Naive thymus-derived CD8-positive, alpha-beta T cell (primary cell): ENCODE results near the gene MAGI2. TPM values are rescaled to one million over a fixed set of nuclear protein-coding genes. Genes with fewer than 3 reads are reported as not detected.

ENCODE experiments used
- ATAC-seq, 2 donors: fragments of 150-1000 bp; cut with Tn5 transposase in 1 of 2; sonication (Bioruptor Pico), chemical (Tn5 transposase) in 1 of 2; 1 replicate in 1 of 2; 2 replicates in 1 of 2; pipeline ENCODE4 v1.10.0; 2021; ENCODE audit warnings: mild to moderate bottlenecking in 2 of 2, moderate library complexity in 2 of 2
- POLR2A ChIA-PET: fragments of 350-600 bp; sonication (Branson Sonifier 250); formaldehyde crosslinking; loops from one replicate; lab custom pipeline; 2021; ENCODE audit warnings: antibody characterized with exemption; lab: Charles Lee
- DNase-seq, 10 donors: peaks; one replicate each; pipeline versions ENCODE4 v3.0.0 to v3.0.0-alpha.2; 2020 to 2022
- H3K27ac Mint-ChIP-seq, 10 donors: one replicate each; pipeline ENCODE4 v1.8.0; 2020 to 2022; ENCODE audit warnings: mild to moderate bottlenecking in 10 of 10, mixed read lengths in 10 of 10, moderate library complexity in 4 of 10, inconsistent platforms in 1 of 10
- H3K27me3 Mint-ChIP-seq, 5 donors: one replicate each; pipeline ENCODE4 v1.8.0; 2021 to 2022; ENCODE audit warnings: mixed read lengths in 5 of 5
- H3K36me3 Mint-ChIP-seq, 3 donors: one replicate each; pipeline ENCODE4 v1.8.0; 2020 to 2022; ENCODE audit warnings: mixed read lengths in 3 of 3, mild to moderate bottlenecking in 2 of 3, inconsistent platforms in 1 of 3
- H3K4me1 Mint-ChIP-seq, 4 donors: one replicate each; pipeline ENCODE4 v1.8.0; 2021 to 2022; ENCODE audit warnings: mixed read lengths in 4 of 4
- H3K4me3 Mint-ChIP-seq, 10 donors: one replicate each; pipeline ENCODE4 v1.8.0; 2020 to 2022; ENCODE audit warnings: mild to moderate bottlenecking in 10 of 10, mixed read lengths in 10 of 10, moderate library complexity in 6 of 10, inconsistent platforms in 1 of 10
- H3K9me3 Mint-ChIP-seq, 9 donors: one replicate each; pipeline ENCODE4 v1.8.0; 2020 to 2022; ENCODE audit warnings: mixed read lengths in 9 of 9, mild to moderate bottlenecking in 3 of 9, inconsistent platforms in 1 of 9, moderate library complexity in 1 of 9
- polyA plus RNA-seq, 3 donors: library from polyadenylated mRNA; unstranded; fragments of 300-500 nt; fragmentation: Illumina TruSeq; gene quantifications; one replicate each; pipeline ENCODE4 v1.2.3, GENCODE V29; 2021
- total RNA-seq, 8 experiments: library from RNA in 2 of 8; stranded (reverse) in 2 of 8; gene quantifications; one replicate each; pipeline ENCODE4 v1.2.3 and lab custom pipeline; 2021 to 2026

Gene MAGI2
- total and polyA plus RNA-seq, 5 experiments from 2014 or later, result 0.02 to 0.65 (median 0.37) TPM; not detected in 1

DNA sequence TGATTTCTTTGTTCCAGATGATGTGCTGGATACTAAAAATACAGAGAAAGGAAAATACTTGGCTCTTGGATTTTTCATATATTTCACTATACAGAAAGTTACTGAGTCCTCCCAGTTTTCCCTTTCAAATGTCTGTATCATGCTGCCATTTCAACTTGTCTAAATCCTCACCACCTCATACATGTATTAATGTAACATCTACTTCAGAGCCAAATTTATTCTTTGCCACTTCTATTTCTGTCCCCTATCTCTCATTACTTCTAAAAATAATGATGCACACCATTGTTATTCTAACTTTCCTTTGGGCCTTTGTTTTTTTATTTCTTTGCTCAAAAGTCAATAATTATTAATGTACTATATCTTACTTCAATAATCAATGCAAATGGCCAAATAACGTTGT is 312.2 kb downstream of the MAGI2 start:
- POLR2A ChIA-PET, result no interaction called here
- Mint-ChIP-seq H3K4me1 (no peaks in the 10 kb centered on the region), H3K9me3 (peaks cover 0 to 12% (median under 1%) of the 10 kb centered on the region in 9 donors), H3K27me3 (no peaks in the 10 kb centered on the region), H3K4me3 (no peak overlapping the region), H3K36me3 (no peaks in the 10 kb centered on the region), H3K27ac (no peak overlapping the region)
- no peak for DNase-seq
- no peak for ATAC-seq

DNA sequence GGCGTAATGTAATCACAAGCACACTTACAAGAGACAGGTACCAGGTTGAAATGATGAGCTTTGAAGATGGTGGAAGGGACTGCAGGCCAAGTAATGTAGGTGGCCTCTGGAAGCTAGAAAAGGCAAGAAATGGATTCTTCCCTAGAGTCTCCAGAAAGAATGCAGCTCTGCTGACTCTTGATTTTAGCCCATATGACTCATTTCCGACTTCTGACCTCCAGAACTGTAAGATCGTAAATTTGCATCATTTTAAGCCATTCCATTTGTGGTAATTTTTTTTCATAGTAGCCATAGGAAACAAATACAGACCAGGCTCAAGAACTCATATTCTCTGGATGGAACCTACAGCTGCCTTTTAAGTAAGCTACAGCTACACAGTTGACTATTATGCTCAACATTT is 315.5 kb downstream of the MAGI2 start:
- DNase-seq (no peak), ATAC-seq (no peak)
- no peaks in the 10 kb centered on the region for H3K27me3 Mint-ChIP-seq
- H3K36me3 Mint-ChIP-seq, result no peaks in the 10 kb centered on the region
- POLR2A ChIA-PET, result no interaction called here
- H3K4me3 Mint-ChIP-seq, result no peak overlapping the region
- H3K9me3 Mint-ChIP-seq, result peaks cover 0 to 13% (median 2%) of the 10 kb centered on the region in 9 donors
- H3K27ac Mint-ChIP-seq, result no peak overlapping the region
- H3K4me1 Mint-ChIP-seq, result no peaks in the 10 kb centered on the region

DNA sequence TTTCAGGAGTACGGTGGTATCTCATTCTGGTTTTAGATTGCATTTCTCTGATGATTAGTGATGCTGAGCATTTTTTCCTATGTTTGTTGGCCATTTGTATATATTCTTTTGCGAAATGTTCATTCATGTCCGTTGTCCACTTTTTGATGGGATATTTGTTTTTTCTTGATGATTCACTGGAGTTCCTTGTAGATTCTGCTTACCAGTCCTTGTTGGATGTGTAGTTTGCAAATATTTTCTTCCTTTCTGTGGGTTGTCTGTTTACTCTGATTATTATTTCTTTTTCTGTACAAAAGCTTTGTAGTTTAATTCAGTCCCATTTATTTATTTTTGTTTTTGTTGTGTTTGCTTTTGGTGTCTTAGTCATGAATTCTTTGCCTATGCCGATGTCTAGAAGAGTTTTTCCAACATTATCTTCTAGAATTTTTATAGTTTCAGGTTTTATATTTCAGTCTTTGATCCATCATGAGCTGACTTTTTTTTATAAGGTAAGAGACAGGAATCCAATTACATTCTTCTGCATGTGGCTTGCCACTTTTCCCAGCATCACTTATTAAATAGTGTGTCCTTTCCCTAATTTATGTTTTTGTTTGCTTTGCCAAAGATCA is 320.5 kb downstream of the MAGI2 start:
- no peaks in the 10 kb centered on the region for H3K27me3 Mint-ChIP-seq
- H3K9me3 Mint-ChIP-seq, result peaks cover 0 to 16% (median 2%) of the 10 kb centered on the region in 9 donors
- no peak overlapping the region for H3K4me3 Mint-ChIP-seq
- H3K27ac Mint-ChIP-seq, result no peak overlapping the region
- DNase-seq (no peak), ATAC-seq (no peak)
- no peaks in the 10 kb centered on the region for H3K36me3 Mint-ChIP-seq
- POLR2A ChIA-PET, result no interaction called here
- H3K4me1 Mint-ChIP-seq, result no peaks in the 10 kb centered on the region

DNA sequence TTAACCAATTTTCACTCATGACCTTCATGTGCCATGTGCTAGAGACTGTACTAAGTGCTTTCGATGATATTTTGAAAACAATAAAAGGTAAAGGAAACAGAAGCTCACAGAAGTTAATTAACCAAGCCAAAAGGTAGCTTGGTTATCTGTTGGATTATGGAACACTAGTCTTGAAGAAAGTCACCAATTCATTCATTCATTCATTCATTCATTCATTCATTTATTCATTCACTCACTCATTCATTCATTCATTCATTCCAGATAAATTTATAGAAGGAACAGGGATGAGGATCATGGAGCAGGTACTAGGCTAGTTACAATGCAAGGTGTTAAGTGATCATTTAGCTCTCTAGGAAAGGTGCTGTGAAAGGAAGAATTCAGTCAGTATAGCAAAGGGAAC is 322.8 kb downstream of the MAGI2 start:
- peaks cover 0 to 15% (median 2%) of the 10 kb centered on the region in 9 donors for H3K9me3 Mint-ChIP-seq
- H3K4me3 Mint-ChIP-seq, result no peak overlapping the region
- H3K4me1 Mint-ChIP-seq, result no peaks in the 10 kb centered on the region

DNA sequence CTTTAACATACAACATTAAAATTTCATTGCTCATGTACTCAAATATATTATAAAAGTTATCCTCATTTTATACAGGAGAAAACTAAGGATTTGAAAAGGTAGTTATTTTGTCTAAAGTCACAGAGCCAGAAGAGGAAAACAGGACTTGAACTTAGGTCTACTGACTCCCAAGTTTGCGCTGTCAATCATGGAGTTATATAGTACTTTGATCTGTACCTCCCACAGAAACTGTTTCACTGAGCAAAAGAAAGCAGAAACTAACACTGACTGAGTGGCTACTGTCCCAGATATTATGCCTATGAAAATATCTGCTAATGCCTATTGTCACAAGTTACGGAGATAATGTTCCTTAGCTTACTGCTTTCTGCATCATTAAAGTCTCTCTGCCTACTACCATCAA is 329.1 kb downstream of the MAGI2 start:
- Mint-ChIP-seq H3K4me1 (no peaks in the 10 kb centered on the region), H3K9me3 (peaks cover 0 to 15% (median 5%) of the 10 kb centered on the region in 9 donors)
- DNase-seq, result no peak

More for the DNA sequence above, 322.8 kb downstream of the MAGI2 start:
- POLR2A ChIA-PET, result no interaction called here
- Mint-ChIP-seq H3K27me3 (no peaks in the 10 kb centered on the region), H3K36me3 (no peaks in the 10 kb centered on the region), H3K27ac (no peak overlapping the region)
- DNase-seq, result no peak
- ATAC-seq, result no peak

DNA sequence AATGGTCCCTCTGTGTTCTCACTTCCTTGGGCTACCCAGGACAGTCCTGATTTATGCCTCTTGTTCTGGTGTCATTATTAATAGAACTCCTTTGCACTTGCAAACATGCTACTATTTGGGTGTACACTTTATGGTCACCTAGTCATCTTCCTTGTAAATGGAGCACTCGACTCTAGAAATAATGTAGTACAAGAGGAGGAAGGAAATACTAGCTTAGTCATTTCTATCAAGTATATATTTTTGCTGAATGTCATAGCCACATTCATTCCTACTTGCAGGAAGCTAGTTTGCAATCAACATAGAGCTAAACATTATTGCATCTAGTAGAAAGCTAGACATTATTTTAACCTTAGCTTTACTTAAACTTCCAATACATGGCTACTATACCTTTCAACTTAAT is 335.3 kb downstream of the MAGI2 start:
- Mint-ChIP-seq H3K9me3 (peaks cover 0 to 2% (median 0%) of the 10 kb centered on the region in 9 donors), H3K27ac (no peak overlapping the region), H3K4me1 (no peaks in the 10 kb centered on the region), H3K4me3 (no peak overlapping the region), H3K36me3 (no peaks in the 10 kb centered on the region), H3K27me3 (no peaks in the 10 kb centered on the region)
- no peak for ATAC-seq
- no peak for DNase-seq
- POLR2A ChIA-PET, result no interaction called here

More for the DNA sequence above, 329.1 kb downstream of the MAGI2 start:
- POLR2A ChIA-PET, result no interaction called here
- ATAC-seq, result no peak
- H3K4me3 Mint-ChIP-seq, result no peak overlapping the region
- no peaks in the 10 kb centered on the region for H3K27me3 Mint-ChIP-seq
- H3K36me3 Mint-ChIP-seq, result no peaks in the 10 kb centered on the region
- H3K27ac Mint-ChIP-seq, result no peak overlapping the region

DNA sequence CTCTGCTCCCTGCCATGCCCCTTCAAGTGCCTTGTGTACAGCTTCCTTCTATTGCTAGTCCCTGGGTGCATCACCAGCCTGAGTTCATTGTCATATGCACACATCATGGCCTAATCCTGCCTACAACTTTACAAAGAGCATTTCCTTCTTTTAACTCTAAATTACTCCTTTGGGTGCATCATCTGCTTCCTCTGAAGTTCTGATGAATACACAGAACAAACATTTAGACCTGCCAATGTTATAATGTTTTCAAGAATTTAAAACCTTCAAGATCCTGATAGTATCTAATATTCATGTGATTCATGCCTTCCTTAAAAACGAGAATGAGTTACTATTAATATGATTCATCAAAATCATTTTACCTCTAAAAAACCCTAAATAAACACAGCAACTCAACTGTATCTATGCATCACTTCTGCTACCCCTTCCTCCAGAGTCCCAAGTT is 357.1 kb downstream of the MAGI2 start:
- Mint-ChIP-seq H3K9me3 (peaks cover 0 to 9% (median 2%) of the 10 kb centered on the region in 9 donors), H3K36me3 (no peaks in the 10 kb centered on the region), H3K27me3 (no peaks in the 10 kb centered on the region), H3K4me3 (no peak overlapping the region), H3K27ac (no peak overlapping the region), H3K4me1 (no peaks in the 10 kb centered on the region)
- no peak for DNase-seq
- ATAC-seq, result no peak
- POLR2A ChIA-PET, result no interaction called here

DNA sequence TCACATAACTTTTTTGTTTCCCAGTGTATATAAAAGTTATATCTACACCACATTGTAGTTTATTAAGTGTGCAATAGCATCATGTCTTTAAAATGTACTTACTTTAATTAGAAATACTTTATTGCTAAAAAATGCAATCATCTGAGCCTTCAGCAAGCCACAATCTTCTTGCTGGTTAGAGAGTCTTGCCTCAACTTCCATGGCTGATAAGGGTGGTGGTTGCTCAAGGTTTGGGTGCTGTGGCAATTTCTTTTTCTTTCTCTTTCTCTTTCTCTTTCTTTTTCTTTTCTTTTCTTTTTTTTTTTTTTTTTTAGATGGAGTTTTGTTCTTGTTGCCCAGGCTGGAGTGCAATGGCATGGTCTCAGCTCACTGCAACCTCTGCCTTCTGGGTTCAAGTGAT is 360.0 kb downstream of the MAGI2 start:
- Mint-ChIP-seq H3K27me3 (no peaks in the 10 kb centered on the region), H3K9me3 (peaks cover 0 to 11% (median 3%) of the 10 kb centered on the region in 9 donors), H3K36me3 (no peaks in the 10 kb centered on the region), H3K4me3 (no peak overlapping the region), H3K27ac (no peak overlapping the region), H3K4me1 (no peaks in the 10 kb centered on the region)
- DNase-seq, result no peak
- ATAC-seq, result no peak
- POLR2A ChIA-PET, result no interaction called here

DNA sequence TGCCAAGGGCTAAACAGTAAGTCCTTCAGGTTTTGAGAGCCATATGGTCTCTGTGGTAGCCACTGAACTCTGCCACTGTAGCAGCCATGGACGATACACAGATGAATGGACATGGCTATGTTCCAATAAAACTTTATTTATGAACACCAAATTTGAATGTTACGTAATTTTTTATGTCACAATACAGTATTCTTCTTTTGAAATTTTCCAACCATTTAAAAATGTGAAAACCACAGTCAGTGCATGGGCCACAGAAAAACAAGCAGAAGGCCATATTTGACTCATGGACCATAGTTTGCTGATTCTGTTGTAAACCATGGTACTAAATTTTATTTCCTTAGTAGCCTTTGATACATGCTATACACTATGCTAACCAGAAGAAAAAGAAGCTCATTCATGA is 361.8 kb downstream of the MAGI2 start:
- DNase-seq (no peak), ATAC-seq (no peak)
- H3K4me3 Mint-ChIP-seq, result no peak overlapping the region
- no peaks in the 10 kb centered on the region for H3K4me1 Mint-ChIP-seq
- no peaks in the 10 kb centered on the region for H3K36me3 Mint-ChIP-seq
- POLR2A ChIA-PET, result no interaction called here
- no peaks in the 10 kb centered on the region for H3K27me3 Mint-ChIP-seq
- no peak overlapping the region for H3K27ac Mint-ChIP-seq
- H3K9me3 Mint-ChIP-seq, result peaks cover 0 to 12% (median 4%) of the 10 kb centered on the region in 9 donors

DNA sequence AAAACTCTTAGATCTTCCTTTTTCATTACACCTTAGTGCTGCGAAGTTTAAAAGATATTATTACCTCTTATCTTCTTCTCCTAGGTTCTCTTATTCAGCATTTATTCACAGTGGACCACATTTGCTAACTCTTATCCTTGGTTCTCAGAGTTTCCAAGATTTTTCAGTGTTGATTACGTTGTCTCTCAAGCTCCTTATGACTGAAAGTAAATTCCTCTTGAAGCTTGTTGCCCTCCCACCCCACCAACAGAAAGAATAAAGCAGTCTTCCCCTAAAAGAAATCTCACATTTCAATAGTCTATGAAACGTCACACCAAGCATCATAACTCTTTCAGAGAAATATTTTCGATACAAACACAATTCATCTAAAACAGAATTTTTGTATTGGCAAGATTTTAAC is 362.5 kb downstream of the MAGI2 start:
- H3K4me1 Mint-ChIP-seq, result no peaks in the 10 kb centered on the region
- peaks cover 0 to 12% (median 4%) of the 10 kb centered on the region in 9 donors for H3K9me3 Mint-ChIP-seq
- ATAC-seq, result no peak
- DNase-seq, result no peak
- H3K27ac Mint-ChIP-seq, result no peak overlapping the region
- H3K36me3 Mint-ChIP-seq, result no peaks in the 10 kb centered on the region
- no peaks in the 10 kb centered on the region for H3K27me3 Mint-ChIP-seq
- no peak overlapping the region for H3K4me3 Mint-ChIP-seq
- POLR2A ChIA-PET, result no interaction called here

DNA sequence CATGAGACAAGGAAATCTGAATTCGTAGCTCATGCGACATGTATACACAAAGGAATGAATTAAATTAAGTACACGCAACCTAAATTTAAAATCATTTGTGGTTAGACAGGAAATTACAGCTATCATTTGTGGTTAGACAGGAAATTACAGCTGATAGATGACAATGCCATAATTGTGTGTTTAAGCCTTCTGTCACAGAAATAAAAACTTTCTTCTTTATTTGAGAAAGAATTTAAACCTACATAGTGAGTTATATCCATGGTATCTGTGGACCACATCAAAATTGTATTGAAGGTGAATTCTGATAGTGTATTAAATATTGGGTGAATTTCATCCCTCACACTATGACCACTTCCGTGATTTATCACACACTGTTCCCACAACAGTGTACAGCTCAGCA is 362.9 kb downstream of the MAGI2 start:
- Mint-ChIP-seq H3K4me3 (no peak overlapping the region), H3K27ac (no peak overlapping the region), H3K27me3 (no peaks in the 10 kb centered on the region), H3K36me3 (no peaks in the 10 kb centered on the region), H3K9me3 (peaks cover 0 to 12% (median 4%) of the 10 kb centered on the region in 9 donors), H3K4me1 (no peaks in the 10 kb centered on the region)
- POLR2A ChIA-PET, result no interaction called here
- no peak for DNase-seq
- no peak for ATAC-seq

DNA sequence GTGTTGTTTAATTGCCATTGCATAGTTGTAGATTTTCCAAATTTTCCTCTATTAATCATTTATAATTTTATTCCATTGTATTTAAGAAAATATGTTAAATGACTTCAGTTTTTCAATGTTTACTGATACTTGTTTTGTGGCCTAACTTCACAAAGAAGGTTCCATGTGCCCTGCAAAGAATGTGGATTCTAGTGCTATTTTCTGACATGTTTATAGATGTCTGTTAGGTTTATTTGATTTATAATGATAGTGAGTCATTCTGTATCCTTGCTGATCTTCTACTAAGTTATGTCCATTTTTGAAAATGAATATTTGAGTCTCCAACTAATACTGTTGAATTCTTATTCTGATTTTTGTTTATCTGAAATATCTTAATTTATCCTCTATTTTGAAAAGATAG is 369.0 kb downstream of the MAGI2 start:
- no peak overlapping the region for H3K27ac Mint-ChIP-seq
- ATAC-seq (no peak), DNase-seq (no peak)
- POLR2A ChIA-PET, result no interaction called here
- H3K27me3 Mint-ChIP-seq, result no peaks in the 10 kb centered on the region
- no peaks in the 10 kb centered on the region for H3K4me1 Mint-ChIP-seq
- peaks cover 0 to 14% (median 5%) of the 10 kb centered on the region in 9 donors for H3K9me3 Mint-ChIP-seq
- H3K36me3 Mint-ChIP-seq, result no peaks in the 10 kb centered on the region
- no peak overlapping the region for H3K4me3 Mint-ChIP-seq

DNA sequence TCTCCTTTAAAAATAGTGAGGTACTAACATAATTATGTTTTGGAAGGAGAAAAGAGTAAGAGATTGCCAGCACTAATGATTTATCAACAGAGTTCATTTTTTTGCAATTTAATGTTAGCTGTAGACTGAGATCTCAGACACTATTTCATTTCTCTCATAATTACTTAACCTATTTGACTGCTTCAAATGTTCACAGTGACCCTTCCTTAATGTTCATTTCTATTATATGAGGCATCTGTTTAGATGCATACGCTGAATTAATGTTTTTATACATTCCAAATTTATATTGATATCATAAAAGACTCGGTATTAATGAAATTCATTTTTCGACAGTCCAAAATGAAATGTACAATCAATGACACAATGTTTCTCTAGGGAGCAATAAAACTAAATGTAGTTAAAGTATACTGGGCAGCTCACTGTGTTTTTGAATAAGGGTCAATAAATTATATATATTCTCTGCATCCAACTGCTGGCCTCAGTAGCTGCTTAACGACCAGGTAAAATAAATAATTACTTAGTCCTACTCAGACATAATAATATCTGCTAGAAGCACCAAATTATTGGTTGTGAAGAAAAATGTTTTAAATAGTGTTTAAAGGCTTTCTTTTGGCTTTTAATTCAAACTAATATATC is 373.4 kb downstream of the MAGI2 start:
- no peak overlapping the region for H3K4me3 Mint-ChIP-seq
- POLR2A ChIA-PET, result no interaction called here
- H3K27ac Mint-ChIP-seq, result no peak overlapping the region
- no peaks in the 10 kb centered on the region for H3K36me3 Mint-ChIP-seq
- DNase-seq (no peak), ATAC-seq (no peak)
- H3K4me1 Mint-ChIP-seq, result no peaks in the 10 kb centered on the region
- H3K27me3 Mint-ChIP-seq, result peaks cover 0 to 2% (median 0%) of the 10 kb centered on the region in 5 donors
- peaks cover 0 to 20% (median 0%) of the 10 kb centered on the region in 9 donors for H3K9me3 Mint-ChIP-seq

DNA sequence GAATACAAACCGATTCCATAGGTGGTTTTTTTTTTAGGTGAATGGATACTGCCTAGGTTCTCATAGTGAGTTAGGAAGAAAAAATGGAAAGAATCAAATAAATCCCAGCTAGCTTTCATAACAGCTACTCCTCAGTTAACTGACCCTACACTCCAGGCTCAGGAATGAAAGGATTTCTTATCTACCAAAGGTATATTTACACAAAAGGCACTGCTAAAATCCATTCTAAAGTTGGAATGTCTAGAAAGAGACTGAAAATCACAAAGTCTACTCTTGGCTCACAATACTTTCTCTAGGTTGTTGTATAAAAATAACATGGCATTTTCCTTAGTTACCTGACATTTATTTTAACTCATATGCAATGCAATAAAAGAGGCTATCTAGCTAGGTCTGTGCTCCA is 375.2 kb downstream of the MAGI2 start:
- Mint-ChIP-seq H3K4me3 (no peak overlapping the region), H3K36me3 (no peaks in the 10 kb centered on the region), H3K27me3 (peaks cover 0 to 3% (median 0%) of the 10 kb centered on the region in 5 donors), H3K9me3 (peaks cover 0 to 22% (median 0%) of the 10 kb centered on the region in 9 donors), H3K4me1 (no peaks in the 10 kb centered on the region), H3K27ac (no peak overlapping the region)
- DNase-seq, result no peak
- POLR2A ChIA-PET, result no interaction called here
- ATAC-seq, result no peak
